Ishikawa (cell line): ENCODE measurements around the gene MPC2.

Source experiments
- CEBPB ChIP-seq: IDR thresholded peaks from 2 replicates; pipeline ENCODE4 v1.6.1; 2012
- CREB1 ChIP-seq: IDR thresholded peaks from 2 replicates; pipeline ENCODE4 v1.6.1; 2012; ENCODE audit warnings: low read depth
- EGR1 ChIP-seq: IDR thresholded peaks from 2 replicates; pipeline ENCODE4 v1.6.1; 2012
- EP300 ChIP-seq: IDR thresholded peaks from 2 replicates; pipeline ENCODE4 v1.6.1; 2012; ENCODE audit warnings: borderline replicate concordance
- FOXM1 ChIP-seq: IDR thresholded peaks from 2 replicates; pipeline ENCODE4 v1.6.1; 2012; ENCODE audit warnings: low read depth, borderline replicate concordance
- MAX ChIP-seq: IDR thresholded peaks from 2 replicates; pipeline ENCODE4 v1.6.1; 2012
- NFIC ChIP-seq: IDR thresholded peaks from 2 replicates; pipeline ENCODE4 v1.6.1; 2012
- RAD21 ChIP-seq: IDR thresholded peaks from 2 replicates; pipeline ENCODE4 v1.6.1; 2012; ENCODE audit warnings: low read depth
- TAF1 ChIP-seq: IDR thresholded peaks from 2 replicates; pipeline ENCODE4 v1.6.1; 2012; ENCODE audit warnings: low read depth, mild to moderate bottlenecking
- TCF12 ChIP-seq: IDR thresholded peaks from 2 replicates; pipeline ENCODE4 v1.6.1; 2012; ENCODE audit warnings: low read depth
- TEAD4 ChIP-seq: IDR thresholded peaks from 2 replicates; pipeline ENCODE4 v1.6.1; 2012
- USF1 ChIP-seq: IDR thresholded peaks from 2 replicates; pipeline ENCODE4 v1.6.1; 2012
- YY1 ChIP-seq: IDR thresholded peaks from 2 replicates; pipeline ENCODE4 v1.6.1; 2012; ENCODE audit warnings: low read depth
- ZBTB7A ChIP-seq: IDR thresholded peaks from 2 replicates; pipeline ENCODE4 v1.6.1; 2012; ENCODE audit warnings: low read depth
- TF ChIP-seq, protein P1 (sequence below): IDR thresholded peaks from 2 replicates; pipeline ENCODE4 v1.6.1; 2012; ENCODE audit warnings: low read depth, mild to moderate bottlenecking

MPC2 gene

DNA sequence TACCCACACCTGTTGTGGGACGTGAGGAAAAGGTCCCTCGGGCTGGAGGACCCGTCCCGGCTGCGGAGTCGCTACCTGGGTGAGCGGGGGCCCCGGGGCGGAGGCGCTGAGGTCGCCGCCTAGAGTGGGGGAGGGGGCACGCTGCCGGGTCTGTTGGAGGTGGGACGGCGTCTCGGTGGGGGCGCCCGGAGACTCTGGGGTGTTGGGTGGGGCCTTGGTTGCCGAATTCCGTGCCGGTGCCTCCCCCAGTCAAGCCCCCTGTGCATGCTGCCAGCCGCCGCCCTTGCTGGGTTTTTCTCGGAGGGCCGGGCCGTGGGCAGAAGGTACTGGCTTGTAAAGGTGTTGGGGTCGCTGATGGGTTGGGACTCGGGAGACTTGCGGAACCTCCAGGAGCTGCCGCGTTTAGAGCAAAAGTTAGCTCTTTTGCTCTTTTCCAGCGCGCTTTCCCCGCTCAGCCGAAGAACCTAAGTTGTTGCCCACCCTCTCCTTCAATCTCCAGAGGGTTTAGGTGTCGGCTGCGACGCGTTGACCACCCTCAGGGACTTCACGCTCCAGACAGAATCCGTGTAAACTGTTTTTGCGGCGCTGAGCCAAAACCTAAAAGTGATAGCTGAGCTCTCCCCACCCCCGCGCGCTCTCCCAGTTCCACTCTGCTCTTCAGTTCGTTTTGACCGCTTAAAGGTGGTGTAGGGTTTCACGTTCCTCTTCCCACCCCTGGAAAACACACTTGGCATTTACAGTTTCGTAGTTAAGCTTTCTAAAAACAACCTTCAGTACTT lies at the start of gene MPC2:
TSS of gene MPC2 (minus strand) at position 143 of the 779 bp plus-strand sequence. CDS start 1,231 bp downstream, outside the sequence.
- TF ChIP-seq TCF12, result no peak
- TF ChIP-seq TEAD4, result no peak
- TF ChIP-seq ZBTB7A, result no peak; the same call in 1 of the 2 replicates
- TF ChIP-seq NFIC, result peak; percentile 62; the same call in 1 of the 2 replicates
- TF ChIP-seq EGR1, result peak; percentile 82
- no peak for TF ChIP-seq YY1
- TF ChIP-seq USF1, result no peak
- no peak for TF ChIP-seq CREB1
- peak; percentile 13; the same call in 1 of the 2 replicates for TF ChIP-seq TAF1

DNA sequence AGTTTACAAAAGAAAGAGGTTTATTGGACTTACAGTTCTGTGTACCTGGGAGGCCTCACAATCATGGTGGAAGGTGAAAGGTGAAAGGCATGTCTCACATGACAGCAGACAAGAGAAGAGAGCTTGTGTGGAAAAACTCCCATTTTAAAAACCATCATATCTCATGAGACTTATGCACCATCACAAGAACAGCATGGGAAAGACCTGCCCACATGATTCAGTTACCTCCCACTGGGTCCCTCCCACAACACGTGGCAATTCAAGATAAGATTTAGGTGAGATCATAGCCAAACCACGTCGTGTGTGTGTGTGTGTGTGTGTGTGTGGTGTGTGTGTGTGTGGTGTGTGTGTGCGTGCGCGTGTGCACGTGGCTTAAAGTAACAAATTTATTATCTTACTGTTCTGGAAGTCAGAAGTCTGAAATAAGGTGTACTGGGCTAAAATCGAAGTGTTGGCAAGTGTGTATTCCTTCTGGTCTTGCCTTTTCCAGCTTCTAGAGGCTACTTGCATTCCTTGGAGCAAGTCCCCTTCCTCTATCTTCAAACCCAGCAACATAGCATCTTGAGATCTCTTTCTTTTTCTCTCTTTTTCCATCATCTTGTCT lies 48.1 kb upstream of the MPC2 start:
- TF ChIP-seq MAX (no peak), CEBPB (no peak), USF1 (no peak), NFIC (no peak), CREB1 (no peak), FOXM1 (no peak), TAF1 (no peak), EP300 (no peak), TCF12 (no peak), EGR1 (no peak), RAD21 (no peak), ZBTB7A (no peak), TEAD4 (no peak), YY1 (no peak)
- TF ChIP-seq, protein P1, sequence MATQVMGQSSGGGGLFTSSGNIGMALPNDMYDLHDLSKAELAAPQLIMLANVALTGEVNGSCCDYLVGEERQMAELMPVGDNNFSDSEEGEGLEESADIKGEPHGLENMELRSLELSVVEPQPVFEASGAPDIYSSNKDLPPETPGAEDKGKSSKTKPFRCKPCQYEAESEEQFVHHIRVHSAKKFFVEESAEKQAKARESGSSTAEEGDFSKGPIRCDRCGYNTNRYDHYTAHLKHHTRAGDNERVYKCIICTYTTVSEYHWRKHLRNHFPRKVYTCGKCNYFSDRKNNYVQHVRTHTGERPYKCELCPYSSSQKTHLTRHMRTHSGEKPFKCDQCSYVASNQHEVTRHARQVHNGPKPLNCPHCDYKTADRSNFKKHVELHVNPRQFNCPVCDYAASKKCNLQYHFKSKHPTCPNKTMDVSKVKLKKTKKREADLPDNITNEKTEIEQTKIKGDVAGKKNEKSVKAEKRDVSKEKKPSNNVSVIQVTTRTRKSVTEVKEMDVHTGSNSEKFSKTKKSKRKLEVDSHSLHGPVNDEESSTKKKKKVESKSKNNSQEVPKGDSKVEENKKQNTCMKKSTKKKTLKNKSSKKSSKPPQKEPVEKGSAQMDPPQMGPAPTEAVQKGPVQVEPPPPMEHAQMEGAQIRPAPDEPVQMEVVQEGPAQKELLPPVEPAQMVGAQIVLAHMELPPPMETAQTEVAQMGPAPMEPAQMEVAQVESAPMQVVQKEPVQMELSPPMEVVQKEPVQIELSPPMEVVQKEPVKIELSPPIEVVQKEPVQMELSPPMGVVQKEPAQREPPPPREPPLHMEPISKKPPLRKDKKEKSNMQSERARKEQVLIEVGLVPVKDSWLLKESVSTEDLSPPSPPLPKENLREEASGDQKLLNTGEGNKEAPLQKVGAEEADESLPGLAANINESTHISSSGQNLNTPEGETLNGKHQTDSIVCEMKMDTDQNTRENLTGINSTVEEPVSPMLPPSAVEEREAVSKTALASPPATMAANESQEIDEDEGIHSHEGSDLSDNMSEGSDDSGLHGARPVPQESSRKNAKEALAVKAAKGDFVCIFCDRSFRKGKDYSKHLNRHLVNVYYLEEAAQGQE, result no peak

DNA sequence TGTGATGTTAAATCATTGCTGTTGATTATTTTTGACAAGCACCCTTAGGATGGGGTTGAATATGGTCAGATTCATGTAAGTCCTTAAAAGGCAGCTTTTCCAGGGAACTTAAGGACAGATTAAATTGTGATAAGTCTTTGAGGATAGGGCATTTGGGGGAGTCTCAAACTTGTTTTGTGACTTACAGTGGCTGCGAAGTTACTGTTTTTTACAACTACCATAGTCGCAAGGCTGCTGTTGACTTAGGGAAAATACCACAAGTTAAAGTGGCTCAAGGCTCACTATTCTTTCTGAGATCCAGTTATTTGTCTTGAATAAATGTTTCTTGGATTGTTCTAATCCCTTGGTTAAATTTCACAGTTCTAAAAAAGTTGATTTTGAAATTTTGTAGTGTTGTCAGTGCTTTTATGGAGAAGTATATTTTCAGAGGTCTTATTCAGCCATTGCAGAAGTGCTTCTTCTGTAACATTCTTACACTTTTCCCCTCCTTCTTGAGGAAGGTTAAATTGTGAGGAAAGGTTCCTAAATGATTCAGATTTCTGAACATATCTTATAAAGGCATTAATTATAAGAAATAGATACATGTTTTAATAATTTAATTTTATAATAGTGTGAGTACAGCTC lies 47.0 kb upstream of the MPC2 start:
- TF ChIP-seq CEBPB, result no peak

DNA sequence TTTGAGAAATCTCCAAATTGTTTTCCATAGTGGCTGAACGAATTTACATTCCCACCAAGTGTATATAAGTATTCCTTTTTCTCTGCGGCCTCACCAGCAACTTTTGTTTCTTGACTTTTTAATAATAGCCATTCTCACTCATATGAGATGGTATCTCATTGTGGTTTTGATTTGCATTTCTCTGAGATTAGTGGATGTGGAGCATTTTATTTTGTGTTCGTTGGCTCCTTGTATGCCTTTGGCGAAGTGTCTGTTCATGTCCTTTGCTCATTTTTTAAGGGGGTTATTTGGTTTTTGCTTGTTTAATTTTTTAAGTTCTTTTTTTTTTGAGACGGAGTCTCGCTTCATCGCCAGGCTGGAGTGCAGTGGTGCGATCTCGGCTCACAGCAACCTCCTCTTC lies 45.1 kb upstream of the MPC2 start:
- TF ChIP-seq ZBTB7A, result no peak
- TF ChIP-seq FOXM1, result no peak
- TF ChIP-seq TCF12, result no peak
- no peak for TF ChIP-seq MAX
- TF ChIP-seq USF1, result no peak
- no peak for TF ChIP-seq TEAD4
- no peak for TF ChIP-seq RAD21
- TF ChIP-seq, protein P1, result no peak
- TF ChIP-seq YY1, result no peak
- TF ChIP-seq TAF1, result no peak
- TF ChIP-seq CEBPB, result no peak
- no peak for TF ChIP-seq EP300
- no peak for TF ChIP-seq EGR1

GRCh38 chr1:167977245-167977644 lies 40.4 kb upstream of the MPC2 start:
- TF ChIP-seq EP300 (no peak), CEBPB (no peak), CREB1 (no peak), ZBTB7A (no peak), MAX (no peak), TEAD4 (no peak), RAD21 (no peak), YY1 (no peak)
- TF ChIP-seq, protein P1, result no peak
